Measurements from ENCODE around the gene DCTN3.

DCTN3 gene

GRCh38 chr9:34615132-34615531 is 5.2 kb downstream of the DCTN3 start:
- DNase-seq = no peak

- peak; percentile 45 for DNase-seq
Observed at GRCh38 chr9:34612788-34613390, 7.4 kb downstream of the DCTN3 start.

- peak; percentile 41 for DNase-seq
Observed at GRCh38 chr9:34611811-34612787, 8.2 kb downstream of the DCTN3 start, which contains the start of gene RPP25L. Gene RPP25L (minus strand): TSS chr9:34612097. CDS start chr9:34611296, 801 bp downstream.

- no peak for DNase-seq
Observed at GRCh38 chr9:34611251-34611810, 9.0 kb downstream of the DCTN3 start.

- DNase-seq = no peak
Observed at GRCh38 chr9:34610434-34611206, 9.7 kb downstream of the DCTN3 start.

DNA sequence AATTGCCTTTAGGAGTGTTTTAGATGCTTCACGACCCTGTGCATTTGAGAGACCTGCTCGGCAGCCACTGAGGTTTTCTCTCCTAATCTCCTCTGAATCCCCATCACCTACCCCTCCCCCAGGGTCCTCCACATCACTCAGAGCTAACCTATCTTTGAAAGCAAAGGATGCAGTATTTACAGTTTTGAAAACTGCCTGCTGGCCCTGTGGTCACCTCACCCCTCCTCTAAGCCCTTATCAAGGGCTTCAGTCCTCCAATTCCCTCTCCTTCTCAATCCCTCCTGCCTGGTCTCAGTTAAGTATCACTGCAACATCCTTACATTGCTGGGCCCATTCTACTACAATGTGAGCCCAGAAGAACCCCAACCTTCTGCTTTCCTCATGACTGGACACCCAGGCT is 13.0 kb downstream of the DCTN3 start:
- DNase-seq = no peak

GRCh38 chr9:34606905-34607304 is 13.4 kb downstream of the DCTN3 start:
- no peak for DNase-seq

- DNase-seq = no peak
Observed at GRCh38 chr9:34606190-34606589, 14.1 kb downstream of the DCTN3 start.

GRCh38 chr9:34603610-34604231 is 16.6 kb downstream of the DCTN3 start:
- DNase-seq = peak; percentile 23

DNA sequence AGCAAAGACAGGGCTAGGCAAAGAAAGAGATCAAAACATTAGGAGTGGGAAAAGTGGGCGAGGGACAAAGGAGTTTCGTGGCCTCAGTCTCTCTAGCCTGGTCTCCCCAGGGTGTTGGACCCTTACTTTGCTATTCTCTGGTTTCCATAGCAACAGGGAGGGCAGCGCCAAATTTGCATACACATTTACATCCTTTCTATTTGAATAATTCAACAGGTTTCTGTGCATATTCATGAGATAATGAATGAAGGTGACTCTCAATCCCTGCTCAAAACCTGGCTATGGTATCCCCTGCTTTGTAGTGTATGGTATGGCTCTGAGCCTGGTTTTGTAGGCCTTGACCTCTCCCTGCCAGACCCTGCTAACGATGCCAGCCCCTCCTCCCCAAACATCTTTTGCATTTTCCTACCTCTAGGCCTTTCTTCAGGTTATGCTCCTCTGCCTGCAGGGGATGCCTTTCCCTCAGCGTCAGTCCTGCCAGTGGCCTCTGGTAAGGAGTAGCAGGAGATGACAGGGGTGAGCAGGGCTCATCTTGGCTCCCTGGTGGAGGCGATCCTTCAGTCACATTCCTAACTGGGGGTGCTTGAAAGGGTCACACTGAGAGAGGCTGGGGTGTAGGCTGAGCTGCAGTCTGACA is 18.2 kb downstream of the DCTN3 start:
- DNase-seq = no peak

DNA sequence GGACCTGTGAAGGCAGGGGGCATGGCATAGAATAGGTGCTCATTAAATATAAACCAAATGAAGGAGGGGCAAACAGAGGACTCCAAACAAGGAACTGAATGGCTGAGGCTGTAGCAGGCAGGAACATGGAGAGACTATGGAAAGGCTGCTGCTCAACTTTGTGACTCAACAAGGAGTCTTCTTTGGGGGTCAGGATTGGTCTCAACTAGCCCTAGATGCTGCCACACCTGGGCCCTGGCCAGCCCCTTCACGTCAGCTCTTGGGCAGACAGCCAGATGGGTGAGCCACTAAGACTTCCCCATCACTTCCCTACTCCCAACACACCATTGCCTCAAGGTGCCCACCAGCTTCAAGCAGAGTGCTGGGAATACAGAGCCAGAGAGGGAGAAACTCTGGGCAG is 19.4 kb downstream of the DCTN3 start:
- no peak for DNase-seq

DNA sequence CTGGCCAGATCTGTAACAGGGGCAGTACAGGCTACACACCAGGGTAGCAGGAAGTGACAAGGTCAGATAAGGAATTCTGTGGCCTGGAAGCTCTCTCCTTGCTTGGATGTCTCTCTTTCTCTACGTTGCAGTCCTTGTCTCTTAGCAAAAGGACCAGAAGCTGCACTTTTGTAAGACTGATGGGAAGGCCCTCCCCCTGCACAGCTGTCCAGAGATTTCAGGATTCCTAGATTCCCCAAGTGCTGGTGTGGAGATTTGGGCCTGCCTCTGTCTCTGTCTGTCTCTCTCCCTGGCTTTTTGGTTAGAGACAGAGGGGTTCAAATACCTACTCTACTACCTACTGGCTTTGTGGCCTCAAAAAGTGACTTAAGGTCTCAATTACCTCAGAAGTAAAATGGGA is 20.7 kb downstream of the DCTN3 start:
- no peak for DNase-seq

DNA sequence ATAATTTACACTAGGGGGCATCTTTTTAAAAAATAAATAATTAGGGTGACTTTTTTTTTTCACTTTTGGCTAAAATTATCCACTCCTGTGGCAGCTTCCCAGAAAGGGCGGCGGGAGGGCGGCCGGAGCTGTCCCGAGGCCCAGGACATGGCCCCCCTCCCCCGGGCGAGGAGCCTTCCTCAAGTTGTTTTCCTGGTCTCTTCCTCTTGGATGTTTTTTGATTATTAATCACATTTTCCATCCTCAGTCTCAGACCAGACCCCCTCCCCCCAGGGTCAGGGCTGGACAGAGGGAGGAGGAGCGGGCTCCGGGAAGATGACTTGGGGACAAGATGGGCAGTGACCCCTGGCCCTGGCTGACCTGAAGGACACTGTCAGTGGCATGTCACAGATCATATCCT is 26.1 kb downstream of the DCTN3 start:
- DNase-seq = no peak

DNA sequence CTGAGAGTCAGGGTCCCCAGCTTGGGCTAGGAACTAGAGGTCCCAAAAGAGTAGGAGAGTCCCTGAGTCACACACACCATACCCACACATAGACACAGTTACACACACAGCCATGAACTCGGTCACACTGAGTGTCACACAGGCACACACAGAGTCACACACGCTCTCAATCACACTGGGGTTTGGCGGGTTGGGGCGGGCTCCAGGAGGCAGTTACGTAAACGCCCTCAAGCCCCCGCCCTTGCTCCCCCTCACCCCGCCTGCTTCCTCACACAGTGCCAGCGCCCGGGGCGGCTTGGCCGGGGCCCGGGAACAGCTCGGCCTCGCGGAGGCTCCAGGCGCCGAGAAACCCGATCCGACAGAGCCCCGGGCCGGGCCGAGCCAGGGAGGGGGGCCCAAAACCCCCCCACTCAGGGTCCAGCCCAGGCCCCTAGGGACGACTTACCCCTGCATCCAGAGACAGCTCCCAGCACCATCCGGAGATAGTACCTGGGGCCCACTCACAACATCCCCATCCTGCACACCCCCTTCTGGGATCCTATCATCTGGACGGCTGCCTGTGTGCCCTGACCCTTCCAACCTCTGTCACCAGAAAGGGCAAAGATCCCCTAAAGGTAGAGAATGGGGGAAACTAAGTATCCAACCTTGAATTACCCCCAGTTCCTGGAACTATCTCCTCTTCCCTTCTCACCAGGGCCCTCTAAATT is 27.2 kb downstream of the DCTN3 start:
- DNase-seq = no peak

GRCh38 chr9:34591917-34592866 is 28.1 kb downstream of the DCTN3 start:
- DNase-seq = no peak

DNA sequence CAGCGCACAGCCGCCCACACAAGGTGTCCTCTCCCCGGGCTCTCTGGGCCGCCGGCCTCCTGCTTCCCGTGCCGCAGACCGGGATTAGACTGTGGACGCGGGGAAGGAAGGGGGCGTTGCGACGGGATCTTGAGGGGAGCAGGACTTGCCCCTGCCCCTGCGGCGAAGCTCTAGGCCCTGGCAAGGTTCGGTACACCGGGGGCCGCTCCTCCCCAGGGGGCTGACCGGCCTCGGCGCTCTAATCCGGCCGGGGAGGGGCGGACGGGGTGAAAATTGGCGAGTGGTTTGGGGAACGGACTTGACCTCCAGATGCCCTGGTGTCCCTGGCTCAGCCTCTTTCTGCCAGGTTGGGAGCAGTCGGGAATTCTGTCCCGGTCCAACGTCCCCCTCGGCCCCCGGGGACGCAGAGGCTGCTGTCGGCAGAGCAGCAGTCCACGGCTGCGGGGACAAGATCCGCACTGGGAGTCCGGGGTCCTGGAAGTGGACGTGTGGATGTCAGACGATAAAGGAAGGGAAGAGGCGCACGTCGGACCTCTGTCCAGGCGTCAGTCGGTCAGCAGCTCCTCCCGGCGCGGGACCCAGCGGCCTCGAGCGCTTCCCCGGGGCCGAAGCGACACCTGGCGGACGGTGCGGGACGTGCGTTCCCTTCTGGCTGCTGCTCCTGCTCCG is 28.9 kb downstream of the DCTN3 start:
- no peak for DNase-seq

DNA sequence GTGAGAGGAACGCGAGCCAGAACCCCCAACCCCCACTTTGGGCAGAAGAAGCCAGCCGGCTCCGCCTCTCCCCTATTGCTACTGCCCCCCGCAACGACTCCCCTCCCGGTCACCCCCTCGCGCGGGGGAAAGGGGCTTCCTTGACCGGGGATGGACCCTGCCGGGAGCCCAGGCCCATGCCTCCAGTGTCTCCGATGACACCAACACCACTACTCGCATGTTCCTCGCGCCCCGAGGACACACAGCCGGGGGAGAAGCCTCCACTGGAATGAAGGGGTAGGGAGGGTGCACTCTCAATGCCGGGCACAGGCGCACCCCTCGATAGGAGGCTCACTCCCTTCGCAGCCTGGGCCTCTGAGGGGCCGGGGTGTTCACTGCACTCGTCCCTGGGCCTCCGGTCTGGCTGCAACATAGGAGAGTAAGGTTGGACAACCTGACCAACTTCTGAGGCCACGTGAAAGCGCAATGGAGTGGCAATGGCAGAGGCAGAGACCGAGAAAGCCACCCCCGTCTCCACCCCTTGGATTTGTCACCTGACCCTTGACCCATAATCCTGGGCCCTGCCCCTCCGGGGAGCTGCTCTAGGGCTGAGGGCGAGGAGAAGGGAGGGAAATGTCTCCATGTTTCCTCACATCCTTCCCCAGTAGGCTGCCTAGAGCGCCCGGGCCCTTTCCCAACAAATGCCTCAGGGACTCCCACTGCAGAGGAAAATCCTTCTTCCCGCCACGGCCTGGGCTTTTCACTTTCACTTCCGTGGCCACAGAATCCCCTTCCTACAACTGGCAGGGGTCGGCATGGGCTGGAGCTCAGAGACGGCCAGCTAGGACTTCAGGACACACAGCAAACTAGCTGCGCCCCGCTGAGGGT is 29.7 kb downstream of the DCTN3 start:
- no peak for DNase-seq

DNA sequence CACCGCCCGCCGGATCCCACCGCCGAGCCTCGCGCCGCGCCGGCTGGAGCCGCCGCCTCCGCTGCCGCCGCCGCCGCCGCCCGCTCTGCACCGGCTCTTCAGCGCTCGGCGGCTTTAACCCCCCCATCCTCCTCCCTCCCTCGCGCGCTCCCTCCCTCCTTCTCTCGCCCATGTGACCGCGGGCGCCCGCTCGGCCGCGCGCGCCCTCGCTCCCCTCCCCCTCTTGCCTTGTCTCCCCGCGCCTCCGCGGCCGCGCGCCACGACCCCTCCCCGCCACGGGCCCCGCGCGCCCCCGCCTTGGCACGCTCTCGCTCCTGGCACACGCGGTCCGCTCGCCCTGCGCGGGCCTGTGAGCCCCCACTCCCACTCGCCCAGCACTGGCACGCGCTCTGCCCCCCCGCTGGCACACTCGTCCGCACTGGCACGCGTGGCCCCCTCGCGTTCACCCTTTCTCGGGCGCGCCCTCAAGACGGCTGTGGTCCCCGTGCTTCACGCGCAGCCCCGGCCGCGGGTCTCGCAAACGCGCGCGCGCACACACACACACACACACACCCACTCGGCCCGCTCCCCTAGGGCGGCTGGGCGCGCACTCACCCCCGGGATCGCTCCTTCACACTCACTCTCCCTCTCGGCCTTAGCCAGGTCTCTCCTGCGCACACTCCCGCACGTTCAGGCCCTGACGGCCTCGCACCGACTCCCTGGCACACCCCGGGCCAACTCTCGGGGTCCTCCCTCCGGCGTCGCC is 30.5 kb downstream of the DCTN3 start, which contains the start of gene CNTFR:
TSS of gene CNTFR (minus strand) at position 89 of the 745 bp plus-strand sequence. CDS start 20,743 bp downstream, outside the sequence.
- no peak for DNase-seq

Measured in NCI-H510A (cell line).